Measurements from ENCODE around the gene PIK3R1.

The PIK3R1 gene

DNA sequence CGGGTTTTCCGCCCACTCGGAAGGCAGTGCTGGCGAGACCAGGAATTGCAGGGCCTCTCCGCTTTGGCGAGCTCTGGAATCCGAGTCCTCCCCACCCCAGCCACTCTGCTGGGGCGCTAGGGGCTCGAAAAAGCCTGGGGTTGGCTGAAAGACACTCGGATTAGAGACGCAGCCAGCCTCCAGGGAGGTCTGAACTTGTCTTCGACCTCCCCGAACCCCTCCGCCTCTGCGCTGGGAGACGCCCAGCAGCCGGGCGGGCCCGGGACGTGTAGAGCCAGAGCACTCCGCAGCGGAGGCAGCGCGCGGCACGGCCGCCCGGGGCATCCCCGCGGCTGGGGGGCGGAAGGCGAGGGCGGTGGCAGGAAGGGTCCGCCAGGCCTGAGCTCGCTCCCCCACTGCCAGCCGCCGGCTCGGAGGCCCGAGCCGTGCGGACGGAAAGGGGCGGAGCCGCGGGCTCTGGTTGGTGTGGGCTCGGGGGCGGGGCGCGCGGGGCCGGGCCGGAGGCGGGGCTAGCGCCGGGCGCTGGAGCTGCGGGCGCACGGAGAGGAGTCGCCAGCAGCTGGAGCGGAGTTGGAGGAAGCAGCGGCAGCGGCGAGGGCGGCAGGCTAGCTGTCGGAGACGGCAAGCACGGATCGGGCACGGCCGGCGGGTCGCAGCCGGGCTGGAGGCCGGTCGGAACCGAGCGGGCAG is at the start of gene PIK3R1:
Gene PIK3R1, plus strand, starts transcription at position 549 of the 690 bp plus-strand sequence. CDS start 10,920 bp downstream, outside the sequence.
- peak; percentile 98 for DNase-seq

DNA sequence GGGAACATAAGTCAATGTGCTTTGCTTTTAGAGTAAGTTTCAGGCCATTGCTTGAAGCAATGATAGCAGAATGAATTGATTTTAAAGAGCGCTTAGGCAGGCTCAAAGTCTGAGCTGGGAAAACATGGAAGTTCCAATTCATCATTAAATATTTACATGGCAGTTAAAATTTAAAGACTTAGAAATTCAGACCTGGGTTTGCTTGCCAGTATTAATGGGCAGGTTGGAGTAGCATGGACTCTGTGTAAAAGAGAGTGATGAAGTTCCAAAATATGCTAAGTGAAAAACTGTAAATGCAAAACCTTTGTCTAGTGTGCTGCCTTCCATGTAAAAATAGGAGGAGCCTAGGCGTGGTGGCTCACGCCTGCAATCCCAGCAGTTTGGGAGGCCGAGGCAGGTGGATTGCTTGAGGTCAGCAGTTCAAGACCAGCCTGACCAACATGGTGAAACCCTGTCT is 48.3 kb upstream of the PIK3R1 start:
- DNase-seq, result no peak

DNA sequence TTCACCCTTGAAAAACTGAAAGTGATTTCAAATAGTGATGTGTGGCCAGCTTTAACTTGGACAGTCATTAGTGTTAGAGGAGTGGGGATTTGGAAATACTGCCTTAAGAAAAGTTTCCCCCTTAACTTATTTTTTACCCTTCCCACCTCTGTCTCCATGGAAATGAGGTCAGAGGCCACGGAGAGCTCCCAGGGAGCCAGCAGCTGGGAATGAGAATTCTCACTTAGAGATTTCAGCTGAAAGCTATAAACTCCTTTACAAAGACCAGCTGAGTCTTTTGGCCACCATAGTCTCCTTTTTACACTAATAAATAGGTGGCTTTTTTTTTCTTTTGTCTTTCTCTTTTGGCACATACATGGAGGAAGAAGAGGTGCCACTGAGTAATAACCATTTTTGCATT is 45.7 kb upstream of the PIK3R1 start:
- no peak for DNase-seq

DNA sequence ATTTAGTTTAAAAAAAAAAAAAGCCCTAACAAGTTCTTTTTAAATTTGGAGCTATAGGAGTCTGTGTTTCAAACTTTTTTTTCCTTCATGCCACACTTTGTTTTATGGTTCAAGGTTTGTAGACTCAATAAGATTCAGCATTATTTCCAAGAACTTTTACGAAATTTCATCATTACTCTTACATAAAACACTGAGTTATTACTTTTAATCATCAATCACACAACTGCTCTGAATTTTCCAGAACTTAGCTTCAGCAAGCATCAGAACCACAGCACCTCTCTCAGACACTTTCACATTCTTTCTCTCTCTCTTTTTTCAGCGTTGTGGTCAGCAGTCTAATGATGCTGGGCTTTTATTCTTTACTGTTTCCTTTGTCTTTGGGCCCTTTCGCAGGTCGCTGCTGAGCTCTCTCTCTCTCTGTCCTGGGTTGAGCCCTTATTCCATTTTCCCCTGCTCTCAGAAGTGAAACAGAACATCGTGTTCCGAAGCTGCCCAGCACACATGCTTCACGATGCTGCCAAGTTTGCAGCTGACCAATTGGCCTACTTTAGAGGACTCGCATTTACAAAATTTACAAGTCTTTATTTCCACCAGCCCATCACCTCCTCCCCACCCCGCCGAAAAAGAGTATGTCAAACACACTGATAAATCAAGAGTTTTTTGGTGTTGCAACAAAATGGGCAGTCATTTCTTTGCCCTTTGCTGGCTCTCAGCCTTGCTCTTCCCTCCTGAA is 44.6 kb upstream of the PIK3R1 start:
- DNase-seq, result no peak

DNA sequence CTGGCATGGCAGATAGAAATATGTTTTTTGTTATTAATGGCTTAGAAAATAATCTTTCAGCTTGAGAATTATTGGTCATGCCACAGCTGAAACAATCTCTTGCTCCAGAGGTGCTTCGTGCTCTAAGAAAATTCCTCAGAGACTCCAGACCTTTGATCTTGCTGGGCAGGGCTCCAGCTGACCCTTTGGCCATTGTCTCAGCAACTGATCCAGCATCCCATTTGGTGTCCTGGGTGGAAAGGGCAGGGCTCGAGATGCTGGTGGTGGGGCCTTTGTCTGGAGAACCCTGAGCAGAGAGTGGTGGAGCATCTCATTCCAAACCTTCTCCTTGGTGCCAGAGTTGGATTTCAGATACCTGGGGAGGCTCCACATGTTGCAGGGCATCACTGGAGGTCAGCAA is 43.2 kb upstream of the PIK3R1 start:
- DNase-seq, result no peak

DNA sequence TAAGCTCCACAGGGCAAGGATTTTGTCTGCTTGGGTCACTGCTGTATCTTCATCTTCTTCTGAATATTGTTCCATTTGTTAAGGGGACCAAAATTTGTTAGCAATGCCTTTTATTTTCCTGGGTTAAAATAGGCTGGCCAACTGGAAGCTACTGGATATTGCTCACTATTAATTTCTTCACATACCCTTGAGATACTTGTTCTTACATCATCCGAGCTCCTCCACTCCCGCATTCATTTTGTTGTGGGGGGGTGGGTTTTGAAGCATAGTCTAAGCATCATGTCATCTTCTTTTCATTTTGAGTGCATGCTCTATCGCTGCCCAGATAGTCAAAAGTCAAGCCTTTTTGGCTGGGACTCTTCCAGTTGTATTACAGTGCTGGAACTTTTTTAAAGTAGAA is 42.5 kb upstream of the PIK3R1 start:
- no peak for DNase-seq

DNA sequence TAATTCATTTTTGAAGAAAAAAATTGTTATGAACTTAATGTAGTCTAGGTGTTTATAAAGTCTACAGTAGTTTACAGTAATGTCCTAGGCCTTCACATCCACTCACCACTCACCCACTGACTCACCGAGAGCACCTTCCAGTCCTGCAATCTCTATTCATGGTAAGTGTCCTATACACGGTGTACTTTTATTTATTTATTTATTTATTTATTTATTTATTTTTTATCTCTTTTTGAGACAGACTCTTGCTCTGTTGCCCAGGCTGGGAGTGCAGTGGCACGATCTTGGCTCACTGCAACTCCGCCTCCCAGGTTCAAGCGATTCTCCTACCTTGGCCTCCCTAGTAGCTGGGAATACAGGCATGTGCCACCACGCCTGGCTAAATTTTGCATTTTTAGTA is 39.3 kb upstream of the PIK3R1 start:
- DNase-seq, result no peak

DNA sequence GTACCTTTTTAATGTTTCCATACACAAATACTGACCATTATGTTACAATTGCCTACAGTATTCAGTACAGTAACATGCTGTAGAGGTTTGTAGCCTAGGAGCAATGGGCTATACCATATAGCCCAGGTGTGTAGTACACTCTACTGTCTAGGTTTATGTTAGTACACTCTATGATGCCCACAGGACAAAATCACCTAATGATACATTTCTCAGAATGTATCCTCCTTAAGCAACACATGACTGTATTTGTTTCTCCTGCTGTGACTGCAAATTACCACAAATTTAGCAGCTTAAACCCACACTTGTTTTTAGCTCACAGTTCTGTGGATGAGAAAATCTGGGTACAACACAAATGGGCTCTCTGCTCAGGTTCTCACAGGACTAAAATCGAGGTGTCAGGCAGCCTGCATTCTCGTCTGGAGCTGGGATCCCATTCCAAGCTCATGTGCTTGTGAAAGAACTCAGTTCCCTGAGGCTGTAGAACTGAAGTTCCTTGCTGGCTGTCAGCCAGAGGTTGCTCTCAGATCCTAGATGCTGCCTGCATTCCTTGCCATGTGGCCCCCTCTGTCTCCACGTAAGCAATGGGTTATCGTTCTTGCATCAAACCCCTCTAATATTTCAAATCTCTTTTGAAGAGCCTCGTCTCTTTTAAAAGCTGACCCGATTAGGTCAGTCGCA is 38.6 kb upstream of the PIK3R1 start:
- DNase-seq, result peak; percentile 59

DNA sequence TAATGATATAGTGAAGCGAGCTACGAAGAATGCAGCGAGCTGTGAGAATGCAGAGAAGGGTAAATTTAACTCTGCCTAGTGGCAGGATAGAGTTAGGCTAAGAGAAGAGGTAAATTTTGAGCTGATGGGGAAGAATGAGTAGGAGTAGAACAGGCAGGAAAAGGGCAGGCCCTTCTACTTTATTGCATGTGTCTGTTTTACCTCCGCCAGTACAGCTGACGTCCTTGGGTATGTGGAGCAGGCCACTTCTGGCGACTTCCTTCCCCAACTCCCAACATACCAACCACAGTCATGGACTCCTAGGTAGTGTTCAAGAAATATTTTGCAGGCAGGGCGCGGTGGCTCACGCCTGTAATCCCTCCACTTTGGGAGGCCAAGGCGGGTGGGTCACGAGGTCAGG is 37.9 kb upstream of the PIK3R1 start:
- peak; percentile 69 for DNase-seq

DNA sequence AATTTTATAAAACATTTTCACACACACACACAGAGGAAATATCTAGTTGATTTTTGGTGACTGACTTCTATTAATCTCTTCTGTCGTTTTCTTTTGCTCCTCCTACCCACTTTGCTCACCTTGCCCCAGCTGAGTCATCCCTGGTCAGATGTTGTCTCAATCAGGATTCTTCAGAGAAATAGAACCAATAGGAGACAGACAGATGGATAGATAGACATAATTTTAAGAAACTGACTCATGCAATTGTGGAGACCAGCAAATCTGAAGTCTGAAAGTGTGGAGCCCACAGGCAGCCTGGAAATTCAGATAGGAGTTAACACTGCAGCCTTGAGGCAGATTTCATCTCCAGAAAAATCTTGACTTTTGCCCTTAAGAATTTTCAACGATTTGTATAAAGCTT is 37.0 kb upstream of the PIK3R1 start:
- peak; percentile 61 for DNase-seq

DNA sequence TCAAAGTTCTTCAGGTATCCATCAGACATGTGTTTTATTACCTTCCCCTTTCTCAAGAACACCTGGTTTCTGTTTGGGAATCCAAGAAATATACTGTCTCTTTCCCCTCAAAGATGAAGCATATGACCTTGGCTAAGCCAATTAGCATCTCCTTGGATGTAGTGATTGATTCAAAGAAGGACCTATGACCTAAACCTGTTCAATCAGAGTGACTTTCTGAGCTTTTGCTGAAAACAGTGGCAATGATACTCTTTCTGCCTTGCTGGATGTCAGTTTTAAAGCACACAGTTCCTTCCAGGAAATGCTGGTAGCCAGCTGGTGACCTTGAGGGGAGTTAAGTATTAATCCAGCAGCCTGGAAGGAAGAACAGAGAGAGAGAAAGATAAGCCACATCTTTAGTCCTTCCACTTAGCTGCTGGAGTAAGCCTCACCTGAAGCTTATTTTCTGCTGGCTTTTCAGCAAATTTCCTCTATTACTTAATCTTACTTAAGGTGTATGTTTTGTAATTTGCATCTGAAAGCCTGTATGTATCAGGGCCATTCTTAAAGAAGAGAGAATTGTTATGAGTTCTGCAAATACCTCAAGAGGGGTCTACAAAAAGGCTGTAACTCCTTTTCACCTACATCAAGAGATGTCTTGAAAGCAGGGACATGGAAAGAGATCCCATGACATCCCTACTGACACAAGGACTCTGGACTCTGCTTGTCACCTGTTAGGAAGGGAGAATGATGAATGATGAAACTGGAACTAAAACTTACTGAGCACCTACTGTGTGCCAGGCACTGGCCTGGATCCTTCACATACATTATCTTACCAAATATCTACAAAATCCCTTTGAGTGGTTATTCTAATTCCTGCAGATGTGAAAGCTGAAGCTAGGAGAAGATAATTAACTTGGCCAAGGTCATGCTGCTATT is 35.2 kb upstream of the PIK3R1 start:
- no peak for DNase-seq

DNA sequence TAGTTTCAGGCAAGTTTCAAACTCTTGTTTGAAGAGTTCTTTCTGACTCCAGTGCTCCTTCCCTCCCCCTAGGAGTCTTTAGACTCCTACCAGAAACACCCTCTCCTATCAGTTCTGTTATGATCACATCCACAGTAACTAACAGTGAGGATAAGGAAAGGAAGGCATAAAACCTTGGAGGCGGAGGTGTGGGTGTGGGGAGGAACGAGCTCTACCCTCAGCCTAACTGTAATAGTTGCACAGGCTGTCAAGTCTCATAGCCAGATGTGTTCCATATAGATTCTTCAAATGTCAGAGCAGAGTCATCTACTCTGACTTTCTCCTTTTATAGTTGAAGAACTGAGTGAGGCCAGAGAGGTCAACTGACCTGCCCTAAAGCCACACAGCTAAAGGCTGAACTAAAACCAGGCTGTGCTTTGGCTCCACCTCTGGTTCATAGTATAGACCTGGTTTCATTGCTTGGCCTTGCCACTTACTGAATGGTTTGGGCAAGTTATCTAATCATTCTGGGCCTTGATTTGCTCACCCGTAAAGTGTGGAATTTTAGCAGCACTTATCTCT is 34.4 kb upstream of the PIK3R1 start:
- DNase-seq, result no peak

DNA sequence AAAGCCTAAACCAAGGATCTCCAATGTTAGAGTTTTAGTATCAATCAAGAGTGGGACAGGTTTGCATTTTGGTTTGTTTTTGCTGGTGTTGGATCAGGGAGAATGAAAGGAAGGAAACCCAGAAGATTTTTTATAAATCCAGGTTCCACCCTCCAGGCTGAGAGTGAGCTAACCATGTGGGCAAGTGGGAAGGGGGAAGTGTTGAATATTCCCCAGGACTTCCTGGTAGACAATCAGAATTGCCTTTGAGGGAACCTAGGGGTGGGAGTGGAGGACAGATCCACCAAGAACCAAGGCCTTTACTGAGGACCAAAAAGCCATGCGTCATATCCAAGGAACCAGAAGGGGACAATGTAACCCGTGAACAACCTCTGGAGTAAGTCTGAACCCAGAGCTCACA is 33.5 kb upstream of the PIK3R1 start:
- DNase-seq, result no peak

DNA sequence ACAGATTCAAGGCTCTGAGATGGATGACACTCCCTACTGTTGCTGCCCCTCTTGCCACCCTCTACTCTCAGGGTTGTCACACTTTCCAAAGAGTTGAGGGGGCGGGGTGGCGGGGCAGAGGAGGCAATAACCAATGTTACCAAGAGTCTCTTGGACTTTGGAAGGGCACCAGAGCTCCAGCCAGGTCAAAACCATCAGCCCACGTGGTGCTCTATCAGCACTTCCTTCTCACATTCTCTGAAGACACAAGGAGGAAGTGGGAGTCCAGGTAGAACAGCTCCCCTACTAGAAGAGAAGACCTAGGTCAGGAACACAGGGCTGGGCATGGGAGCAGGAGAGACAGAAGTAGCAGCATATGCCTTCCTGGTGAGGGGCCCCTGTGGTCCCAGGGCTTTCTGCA is 33.0 kb upstream of the PIK3R1 start:
- DNase-seq, result no peak

DNA sequence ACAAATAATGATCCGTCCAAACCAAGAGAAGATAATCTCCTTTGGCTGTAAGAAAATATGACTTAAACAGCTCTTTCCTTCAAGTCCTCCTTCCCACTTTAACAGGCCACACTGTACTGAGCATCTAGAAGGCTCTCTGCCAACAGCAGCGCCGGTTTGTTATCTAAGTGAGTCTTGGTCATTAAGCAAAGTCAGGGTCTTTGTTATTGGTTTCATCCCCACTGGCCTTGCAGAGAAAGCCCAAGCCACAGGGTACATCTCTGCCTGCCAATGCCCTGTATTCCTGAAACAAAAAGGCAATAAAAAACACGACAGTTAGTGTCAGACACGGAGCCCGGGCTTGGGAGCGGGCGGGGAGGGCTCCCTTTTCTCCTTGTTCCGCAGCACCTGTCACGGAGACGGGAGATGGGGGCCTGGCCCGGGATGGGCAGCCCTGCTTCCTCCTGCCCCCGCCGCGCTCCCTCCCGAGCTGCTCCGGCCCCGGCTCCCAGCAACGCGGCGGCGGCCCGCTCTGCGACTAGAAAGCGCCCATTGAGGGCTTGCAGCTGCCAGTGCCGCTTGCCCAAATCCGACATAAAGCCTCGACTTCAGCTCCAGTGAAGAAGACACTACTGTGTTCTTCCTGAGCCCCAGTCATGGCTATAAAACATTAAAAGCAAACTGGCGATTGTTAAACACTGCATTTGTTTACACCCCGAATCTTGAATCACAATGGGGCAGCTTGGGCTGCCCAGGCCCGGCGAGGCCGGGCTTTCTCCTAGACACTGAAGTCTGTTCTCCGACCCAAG is 28.1 kb upstream of the PIK3R1 start:
- peak; percentile 70 for DNase-seq

DNA sequence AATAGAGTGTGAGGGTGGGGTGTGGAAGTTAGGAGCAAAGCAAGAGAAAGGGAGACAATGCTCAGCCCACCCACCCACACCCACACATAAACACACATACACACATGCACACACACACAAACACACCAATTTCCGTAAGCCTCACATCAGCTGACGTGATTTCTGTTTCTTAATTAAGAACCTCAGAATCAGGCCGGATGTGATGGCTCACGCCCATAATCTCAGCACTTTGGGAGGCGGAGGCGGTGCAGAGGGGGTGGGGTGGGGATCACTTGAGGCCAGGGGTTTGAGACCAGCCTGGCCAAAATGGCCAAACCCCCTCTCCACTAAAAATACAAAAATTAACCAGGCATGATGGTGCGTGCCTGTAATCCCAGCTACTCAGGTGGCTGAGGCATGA is 26.4 kb upstream of the PIK3R1 start:
- no peak for DNase-seq

DNA sequence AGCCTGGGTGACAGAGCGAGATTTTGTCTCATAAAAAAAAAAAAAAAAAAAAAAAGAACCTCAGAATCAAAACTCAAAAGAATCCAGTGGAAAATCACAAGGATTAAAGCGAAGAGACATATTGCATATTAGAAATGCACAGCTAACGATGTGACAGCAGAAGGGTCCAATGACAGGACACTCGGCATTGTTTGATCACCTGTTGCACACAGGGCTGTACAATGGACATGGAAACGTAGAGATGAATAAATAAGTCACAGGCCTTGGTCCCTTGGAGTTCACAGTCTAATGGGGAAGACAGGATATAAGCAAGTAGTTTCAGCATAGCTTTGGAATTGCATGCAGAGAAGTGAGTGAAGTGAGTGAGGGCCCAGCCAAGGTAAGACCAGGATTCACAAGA is 25.9 kb upstream of the PIK3R1 start:
- DNase-seq, result no peak

DNA sequence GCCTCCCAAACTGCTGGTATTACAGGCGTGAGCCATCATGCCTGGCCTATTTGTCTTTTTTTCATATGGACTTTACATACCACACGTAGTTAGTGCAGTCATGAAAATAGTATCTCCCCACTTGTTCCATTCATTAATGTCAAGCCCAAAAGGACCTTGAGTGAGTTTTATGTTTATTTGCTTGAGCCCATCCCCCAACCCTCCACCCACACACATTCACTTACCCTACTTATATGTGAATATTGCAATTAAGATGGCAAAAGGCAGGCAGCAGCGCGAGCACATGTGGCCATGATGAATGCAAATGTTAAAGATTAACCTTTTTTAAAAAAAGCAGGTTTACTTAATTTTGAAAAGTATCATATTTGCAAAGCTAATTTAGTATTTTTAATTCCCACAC is 24.9 kb upstream of the PIK3R1 start:
- no peak for DNase-seq

DNA sequence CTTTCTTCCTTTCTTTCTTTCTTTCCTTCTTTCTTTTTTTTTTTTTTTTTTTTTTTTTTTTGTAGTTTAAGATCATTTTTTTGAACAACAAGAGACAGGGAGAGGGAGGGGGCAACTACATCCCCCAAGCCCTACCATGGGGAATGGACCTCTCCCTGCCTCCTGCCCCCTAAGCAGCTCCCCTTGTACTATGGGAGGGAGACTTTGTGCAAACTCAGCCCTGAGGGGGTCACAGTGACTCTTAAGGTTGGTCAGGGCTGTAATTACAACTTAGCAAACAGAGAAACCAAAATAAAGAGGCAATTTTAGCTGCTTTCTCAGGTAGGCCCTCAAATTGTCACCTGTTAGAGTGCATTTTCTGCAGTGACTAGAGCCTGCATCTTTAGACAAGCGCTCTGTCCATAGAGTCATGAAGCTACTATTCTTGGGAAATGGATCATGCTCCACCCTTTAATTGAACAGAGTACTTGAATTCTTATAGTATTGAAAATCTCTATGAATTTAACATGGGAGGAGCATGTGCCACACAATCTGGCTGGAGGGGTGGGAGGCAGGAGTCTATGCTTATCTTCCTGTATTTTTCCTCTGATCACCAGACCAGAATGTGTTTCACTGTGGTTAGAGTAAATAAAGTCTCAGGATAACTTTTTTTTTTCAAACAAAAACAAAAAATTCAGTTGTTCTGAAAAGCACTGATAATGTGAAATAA is 24.3 kb upstream of the PIK3R1 start:
- DNase-seq, result no peak

DNA sequence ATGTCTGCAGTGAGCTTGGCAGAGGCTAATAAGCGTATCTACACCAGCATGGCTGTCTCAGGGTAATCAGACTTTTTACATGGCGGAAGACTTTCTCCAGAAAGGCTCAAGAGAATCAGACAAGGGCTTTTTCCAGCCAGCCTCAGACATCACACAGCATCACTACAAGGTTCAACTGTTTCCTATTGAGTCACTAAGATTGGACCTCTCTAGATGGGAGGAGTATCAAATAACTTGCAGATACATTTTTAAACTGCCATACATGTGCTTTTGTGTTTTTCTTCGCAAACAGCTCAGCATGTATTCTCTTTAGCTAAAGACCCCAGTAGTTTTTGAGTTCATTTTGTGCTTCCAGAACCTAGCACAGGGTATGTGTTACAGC is 22.9 kb upstream of the PIK3R1 start:
- no peak for DNase-seq

DNA sequence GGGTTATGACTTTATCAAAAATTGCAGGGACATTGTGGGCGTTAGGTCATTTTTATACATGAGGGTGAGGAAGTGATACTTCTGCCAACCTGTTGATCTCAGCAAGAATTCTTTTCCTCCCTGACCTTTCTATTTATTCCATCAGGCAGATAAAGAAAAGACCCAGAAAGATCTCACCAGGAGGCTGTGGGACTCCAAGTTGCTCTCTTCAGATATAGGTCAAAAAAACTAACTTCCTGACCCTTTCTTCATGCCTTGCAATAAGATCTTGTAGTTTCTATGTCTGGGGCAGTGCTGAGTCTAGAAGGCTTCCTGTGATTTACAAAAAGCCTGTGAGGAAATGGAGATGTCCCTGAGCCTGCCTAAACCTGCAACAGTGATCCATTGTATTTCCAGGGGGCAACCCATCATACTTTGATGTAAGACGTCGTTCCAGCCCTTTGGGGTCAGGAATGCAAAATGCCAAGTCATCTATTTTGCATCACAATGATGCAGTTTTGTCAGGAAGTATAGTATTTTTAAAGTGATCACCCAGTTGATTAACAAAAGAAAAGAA is 22.0 kb upstream of the PIK3R1 start:
- peak; percentile 63 for DNase-seq
